ENCODE results near the gene TEX14. TPM values are rescaled to one million over a fixed set of nuclear protein-coding genes. Genes with fewer than 3 reads are reported as not detected.

TEX14 gene
- total RNA-seq, 1 donor from 2014 or later: 0.20 TPM

DNA sequence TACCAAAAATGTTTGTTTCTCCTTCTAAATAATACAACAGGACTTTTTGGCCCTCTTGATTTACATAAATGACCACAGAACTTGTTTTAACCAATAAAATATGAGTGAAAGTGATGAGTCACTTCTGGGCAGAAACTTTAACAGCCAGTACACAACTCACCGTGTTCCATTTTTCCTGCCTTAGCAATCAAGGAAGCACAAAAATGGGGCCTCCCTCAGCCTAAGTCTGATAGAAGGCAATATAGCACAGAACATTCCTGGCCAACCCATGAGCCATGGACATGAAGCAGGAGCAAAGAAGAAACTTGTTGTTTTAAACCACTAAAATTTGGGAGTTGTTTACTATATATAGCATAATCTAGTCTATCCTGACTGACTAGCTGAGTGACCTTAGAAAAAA is 116.3 kb downstream of the TEX14 start:
- Mint-ChIP-seq H3K27me3 (ENCODE audit: unreplicated experiment) (no peaks in the 10 kb centered on the region), H3K27ac (ENCODE audit: unreplicated experiment) (no peak overlapping the region), H3K4me1 (ENCODE audit: low read depth, unreplicated experiment) (no peaks in the 10 kb centered on the region)

DNA sequence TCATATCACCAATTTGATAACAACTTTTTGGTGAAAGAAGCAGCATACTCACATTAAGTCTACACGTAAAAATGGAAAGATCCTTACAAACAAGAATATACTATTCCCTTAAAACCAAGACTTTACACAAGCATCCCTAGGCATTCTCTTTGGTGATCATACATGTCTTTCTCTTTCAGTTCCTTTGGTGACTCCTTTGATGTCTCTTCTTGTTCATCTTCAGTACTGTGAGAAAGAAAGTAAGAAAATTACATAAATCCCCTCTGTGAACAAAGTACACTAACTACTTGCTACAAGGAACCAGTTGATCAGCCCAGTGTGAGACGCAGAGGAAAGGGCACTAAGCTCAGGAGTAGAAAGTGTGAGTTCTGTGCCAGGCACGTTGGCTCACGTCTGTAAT is 117.8 kb downstream of the TEX14 start:
- H3K9me3 Mint-ChIP-seq (ENCODE audit: unreplicated experiment): no peaks in the 10 kb centered on the region
- TF ChIP-seq, protein P1, sequence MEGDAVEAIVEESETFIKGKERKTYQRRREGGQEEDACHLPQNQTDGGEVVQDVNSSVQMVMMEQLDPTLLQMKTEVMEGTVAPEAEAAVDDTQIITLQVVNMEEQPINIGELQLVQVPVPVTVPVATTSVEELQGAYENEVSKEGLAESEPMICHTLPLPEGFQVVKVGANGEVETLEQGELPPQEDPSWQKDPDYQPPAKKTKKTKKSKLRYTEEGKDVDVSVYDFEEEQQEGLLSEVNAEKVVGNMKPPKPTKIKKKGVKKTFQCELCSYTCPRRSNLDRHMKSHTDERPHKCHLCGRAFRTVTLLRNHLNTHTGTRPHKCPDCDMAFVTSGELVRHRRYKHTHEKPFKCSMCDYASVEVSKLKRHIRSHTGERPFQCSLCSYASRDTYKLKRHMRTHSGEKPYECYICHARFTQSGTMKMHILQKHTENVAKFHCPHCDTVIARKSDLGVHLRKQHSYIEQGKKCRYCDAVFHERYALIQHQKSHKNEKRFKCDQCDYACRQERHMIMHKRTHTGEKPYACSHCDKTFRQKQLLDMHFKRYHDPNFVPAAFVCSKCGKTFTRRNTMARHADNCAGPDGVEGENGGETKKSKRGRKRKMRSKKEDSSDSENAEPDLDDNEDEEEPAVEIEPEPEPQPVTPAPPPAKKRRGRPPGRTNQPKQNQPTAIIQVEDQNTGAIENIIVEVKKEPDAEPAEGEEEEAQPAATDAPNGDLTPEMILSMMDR (IDR thresholded peaks at IDR 0.05; ENCODE audit: partially characterized antibody, unreplicated experiment): no peak

More for the DNA sequence above, 116.3 kb downstream of the TEX14 start:
- Mint-ChIP-seq H3K36me3 (ENCODE audit: unreplicated experiment) (no peaks in the 10 kb centered on the region), H3K9me3 (ENCODE audit: unreplicated experiment) (no peaks in the 10 kb centered on the region), H3K4me3 (ENCODE audit: unreplicated experiment) (no peak overlapping the region)
- TF ChIP-seq, protein P1 (IDR thresholded peaks at IDR 0.05; ENCODE audit: partially characterized antibody, unreplicated experiment): no peak
- DNase-seq: no peak

GRCh38 chr17:58572846-58573245 is 119.0 kb downstream of the TEX14 start:
- Mint-ChIP-seq H3K27ac (ENCODE audit: unreplicated experiment) (no peak overlapping the region), H3K4me3 (ENCODE audit: unreplicated experiment) (no peak overlapping the region), H3K36me3 (ENCODE audit: unreplicated experiment) (no peaks in the 10 kb centered on the region), H3K4me1 (ENCODE audit: low read depth, unreplicated experiment) (peaks cover 2% of the 10 kb centered on the region), H3K27me3 (ENCODE audit: unreplicated experiment) (no peaks in the 10 kb centered on the region), H3K9me3 (ENCODE audit: unreplicated experiment) (no peaks in the 10 kb centered on the region)
- TF ChIP-seq, protein P1 (IDR thresholded peaks at IDR 0.05; ENCODE audit: partially characterized antibody, unreplicated experiment): no peak
- DNase-seq: no peak

More for the DNA sequence above, 117.8 kb downstream of the TEX14 start:
- Mint-ChIP-seq H3K27ac (ENCODE audit: unreplicated experiment) (no peak overlapping the region), H3K4me1 (ENCODE audit: low read depth, unreplicated experiment) (no peaks in the 10 kb centered on the region), H3K27me3 (ENCODE audit: unreplicated experiment) (no peaks in the 10 kb centered on the region), H3K36me3 (ENCODE audit: unreplicated experiment) (no peaks in the 10 kb centered on the region), H3K4me3 (ENCODE audit: unreplicated experiment) (no peak overlapping the region)
- DNase-seq: no peak

DNA sequence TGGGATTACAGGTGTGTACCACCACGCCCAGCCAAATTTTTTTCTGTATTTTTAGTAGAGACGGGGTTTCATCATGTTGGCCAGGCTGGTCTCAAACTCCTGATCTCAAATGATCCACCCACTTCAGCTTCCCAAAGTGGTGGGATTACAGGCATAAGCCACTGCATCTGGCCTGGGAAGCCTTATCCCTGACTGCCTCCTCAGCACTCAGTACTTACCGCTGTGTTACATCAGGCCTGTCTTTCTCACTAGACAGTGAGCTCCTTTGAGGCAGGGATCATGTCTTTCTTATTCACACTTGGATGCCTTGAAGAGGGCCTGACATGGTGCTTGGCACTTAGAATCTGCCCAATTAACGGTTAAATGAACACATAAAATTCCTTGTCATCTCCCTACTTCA is 121.1 kb downstream of the TEX14 start:
- Mint-ChIP-seq H3K4me3 (ENCODE audit: unreplicated experiment) (no peak overlapping the region), H3K4me1 (ENCODE audit: low read depth, unreplicated experiment) (peaks cover 8% of the 10 kb centered on the region), H3K36me3 (ENCODE audit: unreplicated experiment) (no peaks in the 10 kb centered on the region), H3K27ac (ENCODE audit: unreplicated experiment) (no peak overlapping the region), H3K27me3 (ENCODE audit: unreplicated experiment) (no peaks in the 10 kb centered on the region), H3K9me3 (ENCODE audit: unreplicated experiment) (no peaks in the 10 kb centered on the region)
- TF ChIP-seq, protein P1 (IDR thresholded peaks at IDR 0.05; ENCODE audit: partially characterized antibody, unreplicated experiment): no peak
- no peak for DNase-seq

GRCh38 chr17:58569196-58569595 is 122.6 kb downstream of the TEX14 start:
- no peak for DNase-seq
- H3K36me3 Mint-ChIP-seq (ENCODE audit: unreplicated experiment): no peaks in the 10 kb centered on the region
- H3K27me3 Mint-ChIP-seq (ENCODE audit: unreplicated experiment): no peaks in the 10 kb centered on the region
- no peaks in the 10 kb centered on the region for H3K9me3 Mint-ChIP-seq (ENCODE audit: unreplicated experiment)
- H3K27ac Mint-ChIP-seq (ENCODE audit: unreplicated experiment): no peak overlapping the region
- peaks cover 15% of the 10 kb centered on the region for H3K4me1 Mint-ChIP-seq (ENCODE audit: low read depth, unreplicated experiment)
- TF ChIP-seq, protein P1 (IDR thresholded peaks at IDR 0.05; ENCODE audit: partially characterized antibody, unreplicated experiment): no peak
- H3K4me3 Mint-ChIP-seq (ENCODE audit: unreplicated experiment): no peak overlapping the region

All from glutamatergic neuron (in vitro differentiated cells).